ENCODE data around the gene STARD13. TPM values are rescaled to one million over a fixed set of nuclear protein-coding genes. Genes with fewer than 3 reads are reported as not detected.

Gene STARD13
- total RNA-seq, 1 experiment from 2014 or later: 2.1 TPM

GRCh38 chr13:33279414-33280278 lies 5.9 kb downstream of the STARD13 start:
- H3K36me3 Mint-ChIP-seq (ENCODE audit: insufficient read depth in 1 of 3, low read depth in 3 of 3): no peaks in the 10 kb centered on the region
- Histone ChIP-seq H2BK20ac (ENCODE audit: low read depth, low read length, poor library complexity, severe bottlenecking) (no peak overlapping the region), H3K18ac (ENCODE audit: insufficient read length, low read depth, low read length) (no peak overlapping the region), H4K5ac (ENCODE audit: insufficient read length, low read depth, low read length) (no peak overlapping the region), H3K9ac (ENCODE audit: extremely low read depth, insufficient read length, low read length) (no peak overlapping the region), H3K23ac (ENCODE audit: insufficient read length, low read depth, low read length) (no peak overlapping the region), H4K20me1 (ENCODE audit: control insufficient read depth, insufficient read depth, insufficient read length) (no peaks in the 10 kb centered on the region), H3K56ac (ENCODE audit: insufficient read length, low read depth, low read length) (no peak overlapping the region), H3K4me2 (ENCODE audit: insufficient read depth, insufficient read length, low read length) (no peak overlapping the region), H2BK120ac (ENCODE audit: low read depth, low read length, poor library complexity, severe bottlenecking) (no peak overlapping the region), H3K27ac (ENCODE audit: insufficient read length, low read depth, low read length) (no peak overlapping the region), H2AFZ (ENCODE audit: low read length) (no peak overlapping the region), H2BK15ac (ENCODE audit: low read depth, low read length) (no peak overlapping the region), H3K4me1 (ENCODE audit: insufficient read depth, low read length) (no peaks in the 10 kb centered on the region; the same call in 1 of the 2 replicates), H3T11ph (ENCODE audit: low read length) (no peak overlapping the region), H2BK12ac (ENCODE audit: insufficient read length, low read depth, low read length) (no peak overlapping the region), H3K14ac (ENCODE audit: insufficient read depth, low read length) (no peak overlapping the region), H3K9me3 (ENCODE audit: control insufficient read depth, low read depth, low read length) (no peaks in the 10 kb centered on the region), H3K79me1 (ENCODE audit: insufficient read depth, low read depth, low read length, poor library complexity, severe bottlenecking) (no peaks in the 10 kb centered on the region), H3K27me3 (ENCODE audit: insufficient read depth, low read length) (no peaks in the 10 kb centered on the region), H4K8ac (replicated peaks; ENCODE audit: insufficient read length, low read depth, low read length) (no peak overlapping the region), H3K4ac (ENCODE audit: low read depth, low read length) (no peak overlapping the region), H3K79me2 (ENCODE audit: insufficient read depth, low read length) (no peaks in the 10 kb centered on the region), H2BK5ac (ENCODE audit: insufficient read length, low read length) (no peak overlapping the region), H2AK5ac (ENCODE audit: insufficient read length, low read length) (no peak overlapping the region), H3K23me2 (ENCODE audit: insufficient read length, low read depth, low read length, poor library complexity, severe bottlenecking) (no peaks in the 10 kb centered on the region), H4K91ac (ENCODE audit: insufficient read length, low read depth, low read length) (no peak overlapping the region)
- H3K27ac Mint-ChIP-seq: no peak overlapping the region
- DNase-seq: no peak
- H3K4me1 Mint-ChIP-seq: peaks cover 8 to 20% of the 10 kb centered on the region in 2 experiments
- no peak overlapping the region for H3K4me3 Mint-ChIP-seq
- H3K9me3 Mint-ChIP-seq: no peaks in the 10 kb centered on the region
- WGBS (ENCODE audit: extremely low coverage, insufficient read length, low lambda C conversion rate): no CpG with 5 or more reads among the region's 2 CpGs
- H3K27me3 Mint-ChIP-seq (ENCODE audit: low read depth): no peaks in the 10 kb centered on the region; the same call in 1 of the 2 replicates
- no peak for TF ChIP-seq CTCF (conservative IDR thresholded peaks at IDR 0.05)

All from H9 (cell line).